HG03575 (cell line): Measurements from ENCODE around the gene PCGF5.
"Not testable (repeated sequence)": the region's sequence is repeated elsewhere in the genome, so short reads cannot be mapped to it uniquely, and the experiment has no call there.

Source experiments
- ATAC-seq: cut with Tn5 transposase; IDR thresholded peaks from one replicate; pipeline ENCODE4 v1.9.1; 2021; ENCODE audit not compliant: unreplicated experiment, insufficient number of reproducible peaks, low FRiP score; ENCODE audit errors: extremely low read depth

PCGF5 gene

DNA sequence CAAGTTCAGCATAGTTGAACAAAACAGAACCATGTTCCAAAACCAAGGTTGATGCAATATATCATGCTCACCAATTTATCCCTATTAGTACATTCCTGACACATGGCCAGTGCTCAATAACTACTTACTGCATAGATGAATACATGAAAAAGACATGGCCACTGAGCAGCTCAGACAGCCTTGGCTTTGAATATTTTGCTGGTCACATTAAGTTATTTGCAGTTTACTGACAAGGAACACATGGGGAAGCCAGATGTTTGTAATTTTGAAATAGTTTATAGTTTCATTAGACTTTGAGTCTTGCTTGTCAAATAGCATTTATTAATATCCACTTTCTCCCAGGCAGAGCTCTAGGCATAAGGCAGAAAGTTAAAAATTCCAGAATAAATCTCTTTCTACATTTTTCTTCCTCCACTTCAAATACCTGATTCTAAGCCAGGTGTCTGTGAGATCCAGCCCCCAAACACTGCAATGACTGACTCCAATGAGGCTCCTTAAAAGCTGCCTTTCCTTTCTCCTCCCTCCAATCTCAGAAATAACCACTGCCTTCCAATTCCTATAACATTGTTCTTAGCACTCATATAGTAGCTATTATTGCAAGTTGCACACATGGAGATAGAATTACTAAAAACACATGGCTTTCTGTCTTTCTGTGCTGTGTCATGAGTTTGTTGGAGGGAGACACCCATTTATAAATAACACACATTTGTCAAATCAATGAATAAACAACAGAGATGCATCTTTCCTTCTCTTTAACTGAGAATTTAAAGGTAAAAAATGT, 91.3 kb downstream of the PCGF5 start:
- ATAC-seq: no peak

DNA sequence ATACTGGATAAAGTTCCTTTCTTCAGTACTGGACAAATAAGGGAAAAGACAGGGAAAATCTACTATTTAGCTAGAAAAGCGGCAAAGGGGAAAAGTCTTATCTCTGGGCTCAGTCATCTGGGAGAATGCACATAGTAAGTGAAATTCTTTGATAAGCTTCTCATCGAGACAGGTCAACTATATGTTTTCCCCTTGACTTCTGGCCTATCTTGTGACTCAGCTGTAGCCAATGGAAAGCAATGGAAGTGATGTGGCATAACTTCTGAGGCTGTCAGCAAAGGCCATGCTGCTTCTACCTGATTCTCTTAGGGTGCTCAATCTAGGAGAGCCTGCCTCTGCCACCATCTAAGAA, 91.9 kb downstream of the PCGF5 start:
- no peak for ATAC-seq

GRCh38 chr10:91313796-91314485, 93.5 kb downstream of the PCGF5 start:
- ATAC-seq: no peak

DNA sequence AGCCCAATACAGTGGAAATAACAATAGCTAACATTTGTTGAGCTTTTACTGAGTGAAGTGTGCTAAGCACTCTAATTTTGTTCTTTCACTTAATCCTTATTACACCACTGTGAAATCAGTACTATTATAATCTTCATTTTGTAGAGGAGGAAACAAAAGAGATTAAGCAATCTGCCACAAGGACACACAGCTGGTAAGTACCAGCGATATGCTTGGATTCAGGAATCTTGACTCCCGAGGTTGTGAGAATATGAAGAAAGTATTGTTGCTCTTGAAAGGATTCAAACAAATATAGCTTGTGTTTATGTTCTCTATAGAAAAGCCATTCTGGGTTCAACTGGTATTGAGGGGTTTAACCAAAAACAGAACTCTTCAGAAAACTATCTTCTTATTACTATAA, 96.0 kb downstream of the PCGF5 start:
- ATAC-seq: no peak

- ATAC-seq: no peak
Observed at GRCh38 chr10:91317541-91317940, 97.1 kb downstream of the PCGF5 start.

GRCh38 chr10:91319336-91319735, 98.9 kb downstream of the PCGF5 start:
- ATAC-seq: no peak

DNA sequence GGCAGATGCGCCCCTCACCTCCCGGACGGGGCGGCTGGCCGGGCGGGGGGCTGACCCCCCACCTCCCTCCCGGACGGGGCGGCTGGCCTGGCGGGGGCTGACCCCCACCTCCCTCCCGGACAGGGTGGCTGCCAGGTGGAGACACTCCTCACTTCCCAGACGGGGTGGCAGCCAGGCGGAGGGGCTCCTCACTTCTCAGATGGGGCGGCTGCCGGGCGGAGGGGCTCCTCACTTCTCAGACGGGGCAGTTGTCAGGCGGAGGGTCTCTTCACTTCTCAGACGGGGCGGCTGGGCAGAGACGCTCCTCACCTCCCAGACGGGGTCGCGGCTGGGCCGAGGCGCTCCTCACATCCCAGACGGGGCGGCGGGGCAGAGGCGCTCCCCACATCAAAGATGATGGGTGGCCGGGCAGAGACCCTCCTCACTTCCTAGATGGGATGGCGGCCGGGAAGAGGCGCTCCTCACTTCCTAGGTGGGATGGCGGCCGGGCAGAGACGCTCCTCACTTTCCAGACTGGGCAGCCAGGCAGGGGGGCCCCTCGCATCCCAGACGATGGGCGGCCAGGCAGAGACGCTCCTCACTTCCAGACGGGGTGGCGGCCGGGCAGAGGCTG, 102.9 kb downstream of the PCGF5 start:
- ATAC-seq: not testable (repeated sequence)

- ATAC-seq: no peak
Observed at GRCh38 chr10:91328320-91328984, 108.0 kb downstream of the PCGF5 start.
